ENCODE measurements around the gene CELSR3.
A peak's percentile ranks its signal among the peaks of the same experiment; 100 is the strongest.

CELSR3 gene, protein sequence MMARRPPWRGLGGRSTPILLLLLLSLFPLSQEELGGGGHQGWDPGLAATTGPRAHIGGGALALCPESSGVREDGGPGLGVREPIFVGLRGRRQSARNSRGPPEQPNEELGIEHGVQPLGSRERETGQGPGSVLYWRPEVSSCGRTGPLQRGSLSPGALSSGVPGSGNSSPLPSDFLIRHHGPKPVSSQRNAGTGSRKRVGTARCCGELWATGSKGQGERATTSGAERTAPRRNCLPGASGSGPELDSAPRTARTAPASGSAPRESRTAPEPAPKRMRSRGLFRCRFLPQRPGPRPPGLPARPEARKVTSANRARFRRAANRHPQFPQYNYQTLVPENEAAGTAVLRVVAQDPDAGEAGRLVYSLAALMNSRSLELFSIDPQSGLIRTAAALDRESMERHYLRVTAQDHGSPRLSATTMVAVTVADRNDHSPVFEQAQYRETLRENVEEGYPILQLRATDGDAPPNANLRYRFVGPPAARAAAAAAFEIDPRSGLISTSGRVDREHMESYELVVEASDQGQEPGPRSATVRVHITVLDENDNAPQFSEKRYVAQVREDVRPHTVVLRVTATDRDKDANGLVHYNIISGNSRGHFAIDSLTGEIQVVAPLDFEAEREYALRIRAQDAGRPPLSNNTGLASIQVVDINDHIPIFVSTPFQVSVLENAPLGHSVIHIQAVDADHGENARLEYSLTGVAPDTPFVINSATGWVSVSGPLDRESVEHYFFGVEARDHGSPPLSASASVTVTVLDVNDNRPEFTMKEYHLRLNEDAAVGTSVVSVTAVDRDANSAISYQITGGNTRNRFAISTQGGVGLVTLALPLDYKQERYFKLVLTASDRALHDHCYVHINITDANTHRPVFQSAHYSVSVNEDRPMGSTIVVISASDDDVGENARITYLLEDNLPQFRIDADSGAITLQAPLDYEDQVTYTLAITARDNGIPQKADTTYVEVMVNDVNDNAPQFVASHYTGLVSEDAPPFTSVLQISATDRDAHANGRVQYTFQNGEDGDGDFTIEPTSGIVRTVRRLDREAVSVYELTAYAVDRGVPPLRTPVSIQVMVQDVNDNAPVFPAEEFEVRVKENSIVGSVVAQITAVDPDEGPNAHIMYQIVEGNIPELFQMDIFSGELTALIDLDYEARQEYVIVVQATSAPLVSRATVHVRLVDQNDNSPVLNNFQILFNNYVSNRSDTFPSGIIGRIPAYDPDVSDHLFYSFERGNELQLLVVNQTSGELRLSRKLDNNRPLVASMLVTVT (N-terminal part only)

GRCh38 chr3:48662753-48663488 lies at the start of gene CELSR3:
TSS of gene CELSR3 (minus strand) at chr3:48662886. CDS start at chr3:48662634, 252 bp downstream.
- DNase-seq = peak; percentile 29

DNA sequence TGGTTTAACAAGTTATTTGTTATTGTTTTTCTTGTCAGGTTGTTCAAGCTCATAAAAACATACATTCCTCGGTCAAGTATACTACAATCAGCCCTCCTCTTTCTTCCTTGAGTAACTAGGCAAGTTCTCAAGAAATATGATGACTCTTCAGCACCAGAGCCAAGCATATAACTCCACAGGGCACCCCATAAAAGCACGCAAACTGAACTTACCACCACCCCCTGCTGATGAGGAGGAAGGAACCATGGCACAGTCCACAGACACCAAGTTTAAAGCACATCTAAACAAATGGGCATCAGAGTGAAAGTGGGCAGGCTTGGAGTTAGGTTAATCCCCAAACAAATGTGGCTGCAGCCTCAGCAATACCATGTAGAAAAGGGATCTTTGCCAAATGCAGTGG lies 49.0 kb upstream of the CELSR3 start:
- no peak for DNase-seq

- no peak for DNase-seq
Observed at GRCh38 chr3:48709051-48709461, 46.4 kb upstream of the CELSR3 start.

DNA sequence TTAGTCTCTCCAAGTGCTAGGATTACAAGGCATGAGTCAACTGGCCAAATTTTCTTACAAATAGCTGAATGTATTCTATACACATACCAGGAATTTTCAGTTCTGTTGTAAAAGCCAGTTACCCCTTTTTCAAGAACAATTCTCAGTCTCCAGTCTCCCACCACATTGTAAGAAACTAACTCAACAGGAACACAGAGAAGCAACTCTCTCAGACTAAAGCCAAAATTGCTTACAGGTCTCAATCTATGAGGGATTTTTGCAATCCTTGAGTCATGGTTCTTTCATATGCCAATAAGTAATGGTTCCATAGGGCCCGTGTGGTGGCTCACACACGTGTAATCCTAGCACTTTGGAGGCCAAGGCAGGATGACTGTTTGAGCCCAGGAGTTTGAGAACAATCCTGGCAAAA lies 45.8 kb upstream of the CELSR3 start:
- no peak for DNase-seq

GRCh38 chr3:48707157-48707556 lies 44.5 kb upstream of the CELSR3 start:
- no peak for DNase-seq

DNA sequence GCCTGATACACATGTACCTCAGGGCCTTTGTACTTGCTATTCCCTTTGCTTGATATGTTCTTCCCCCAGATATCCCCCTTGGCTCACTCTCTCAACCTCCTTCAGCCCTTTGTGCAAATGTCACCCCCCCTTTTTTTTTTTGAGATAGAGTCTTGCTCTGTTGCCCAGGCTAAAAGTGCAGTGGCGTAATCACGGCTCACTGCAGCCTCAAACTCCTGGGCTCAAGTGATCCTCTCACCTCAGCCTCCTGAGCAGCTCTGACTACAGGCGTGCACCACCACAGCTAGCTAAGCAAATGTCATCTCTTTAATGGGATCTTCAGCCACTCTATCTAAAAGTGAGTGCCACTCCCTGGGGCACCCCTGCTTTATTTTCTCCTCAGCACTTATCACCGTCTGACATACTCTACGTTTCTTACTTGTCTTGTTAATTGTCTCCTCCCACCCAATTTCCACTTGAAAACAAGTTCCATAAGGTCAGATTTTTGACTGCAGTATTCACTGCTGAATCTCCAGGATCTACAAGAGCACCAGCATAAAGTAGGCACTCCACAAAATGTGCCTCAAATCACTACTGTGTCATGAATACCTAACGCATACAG lies 39.7 kb upstream of the CELSR3 start:
- DNase-seq = no peak

GRCh38 chr3:48700731-48701405 lies 38.2 kb upstream of the CELSR3 start:
- DNase-seq = no peak

- no peak for DNase-seq
Observed at GRCh38 chr3:48698891-48699290, 36.2 kb upstream of the CELSR3 start.

DNA sequence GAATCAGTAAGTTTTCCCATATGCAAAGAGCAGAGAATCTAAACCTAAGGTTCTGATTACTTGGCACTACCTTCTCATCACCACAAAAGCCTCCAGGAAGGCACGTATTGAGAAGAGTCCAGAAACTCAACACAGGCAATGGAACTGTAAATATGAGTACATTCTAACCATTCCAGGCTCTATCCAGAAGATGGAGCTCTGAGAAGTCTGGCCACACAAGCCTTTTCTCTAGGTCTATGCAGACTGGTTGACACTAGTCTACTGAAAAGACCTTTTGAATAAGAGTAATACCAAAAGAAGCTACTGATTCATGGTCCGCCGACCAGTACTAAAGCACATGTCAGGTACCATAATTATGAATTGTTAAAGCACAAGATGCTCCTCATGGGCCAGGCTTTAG lies 35.3 kb upstream of the CELSR3 start:
- no peak for DNase-seq

DNA sequence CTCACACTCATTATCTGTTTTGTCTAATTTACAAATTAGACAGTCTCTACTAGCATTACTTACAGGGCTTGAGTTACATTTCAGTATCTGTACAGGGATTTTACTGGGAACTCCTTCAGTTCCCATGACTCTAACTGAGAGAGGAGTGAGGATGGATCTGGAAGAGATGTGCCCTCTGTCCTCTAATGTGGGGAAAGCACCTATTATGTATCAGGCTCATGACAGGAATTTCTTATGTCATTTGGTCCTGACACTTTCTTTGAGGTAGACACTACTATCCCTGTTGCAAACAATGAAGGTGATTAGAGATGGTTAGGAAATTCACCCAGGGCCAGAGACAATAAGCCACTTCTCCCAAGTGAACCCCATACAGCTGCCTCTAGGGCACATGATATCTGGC lies 33.9 kb upstream of the CELSR3 start:
- DNase-seq = no peak

GRCh38 chr3:48696156-48696555 lies 33.5 kb upstream of the CELSR3 start:
- DNase-seq = no peak

DNA sequence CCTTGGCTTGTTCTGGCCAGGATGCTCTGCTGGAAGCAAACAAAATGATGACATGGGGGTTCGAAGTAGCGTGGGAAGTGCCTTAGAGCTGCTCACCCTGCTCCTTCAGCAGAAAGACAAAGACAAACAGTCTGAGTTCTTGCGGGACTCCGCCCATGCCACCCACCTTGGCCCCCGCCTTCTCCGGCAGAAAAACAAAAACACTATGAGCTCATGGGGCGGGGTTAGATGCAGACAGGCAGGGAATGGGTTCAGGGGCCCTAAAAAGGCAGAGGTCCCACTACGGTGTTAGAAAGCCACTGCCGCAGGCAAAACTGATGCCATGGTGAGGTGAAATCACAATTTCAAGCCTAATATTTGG lies 32.7 kb upstream of the CELSR3 start:
- DNase-seq = no peak

- no peak for DNase-seq
Observed at GRCh38 chr3:48694610-48695392, 32.1 kb upstream of the CELSR3 start.

GRCh38 chr3:48693826-48694225 lies 31.1 kb upstream of the CELSR3 start:
- no peak for DNase-seq

GRCh38 chr3:48692551-48692950 lies 29.9 kb upstream of the CELSR3 start:
- DNase-seq = no peak

DNA sequence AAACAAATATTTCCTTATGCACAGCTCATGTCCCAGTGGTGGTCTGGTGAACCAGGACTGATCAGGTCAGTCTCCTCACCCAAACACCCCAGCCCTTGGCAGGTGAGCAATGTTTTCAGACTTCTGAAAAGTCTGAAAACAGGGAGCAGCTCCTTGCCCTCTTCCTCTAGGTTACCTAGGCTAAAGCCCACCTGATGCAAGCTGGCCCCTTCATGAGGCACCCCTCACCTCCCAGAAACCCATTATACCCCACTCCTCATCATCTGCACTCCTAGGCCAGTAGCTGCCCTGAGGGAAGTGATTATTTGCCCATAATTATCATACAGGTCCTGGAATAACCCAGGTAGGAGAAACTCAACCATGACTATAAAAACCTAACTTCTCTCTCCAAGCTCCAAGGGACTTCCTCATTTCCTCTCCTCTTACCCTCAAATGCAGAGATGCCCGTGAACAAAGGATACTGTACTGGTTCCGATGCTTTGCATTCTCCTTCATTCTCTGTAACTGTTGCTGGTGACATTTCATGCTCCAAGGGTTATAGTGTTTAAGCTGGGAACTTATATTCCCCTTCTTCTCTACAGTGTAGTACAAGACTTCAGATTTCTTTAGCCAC lies 28.3 kb upstream of the CELSR3 start:
- no peak for DNase-seq

GRCh38 chr3:48689384-48689783 lies 26.7 kb upstream of the CELSR3 start:
- DNase-seq = no peak

DNA sequence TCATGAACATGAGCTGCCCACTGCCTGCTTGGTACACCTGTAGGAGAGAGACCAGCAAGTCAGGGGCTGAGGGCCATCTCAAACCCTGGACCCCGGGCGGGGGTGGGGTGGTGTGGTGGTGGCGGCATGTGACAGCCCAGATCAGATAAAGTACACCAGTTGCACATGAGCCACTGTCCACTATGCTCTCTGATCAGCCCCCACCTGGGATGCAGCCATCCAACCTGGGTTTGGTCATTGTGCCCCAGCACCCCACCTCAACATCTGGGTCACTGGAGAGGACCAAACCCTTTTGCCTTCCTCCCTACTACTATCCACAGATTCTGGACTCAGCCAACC lies 26.0 kb upstream of the CELSR3 start:
- DNase-seq = no peak

DNA sequence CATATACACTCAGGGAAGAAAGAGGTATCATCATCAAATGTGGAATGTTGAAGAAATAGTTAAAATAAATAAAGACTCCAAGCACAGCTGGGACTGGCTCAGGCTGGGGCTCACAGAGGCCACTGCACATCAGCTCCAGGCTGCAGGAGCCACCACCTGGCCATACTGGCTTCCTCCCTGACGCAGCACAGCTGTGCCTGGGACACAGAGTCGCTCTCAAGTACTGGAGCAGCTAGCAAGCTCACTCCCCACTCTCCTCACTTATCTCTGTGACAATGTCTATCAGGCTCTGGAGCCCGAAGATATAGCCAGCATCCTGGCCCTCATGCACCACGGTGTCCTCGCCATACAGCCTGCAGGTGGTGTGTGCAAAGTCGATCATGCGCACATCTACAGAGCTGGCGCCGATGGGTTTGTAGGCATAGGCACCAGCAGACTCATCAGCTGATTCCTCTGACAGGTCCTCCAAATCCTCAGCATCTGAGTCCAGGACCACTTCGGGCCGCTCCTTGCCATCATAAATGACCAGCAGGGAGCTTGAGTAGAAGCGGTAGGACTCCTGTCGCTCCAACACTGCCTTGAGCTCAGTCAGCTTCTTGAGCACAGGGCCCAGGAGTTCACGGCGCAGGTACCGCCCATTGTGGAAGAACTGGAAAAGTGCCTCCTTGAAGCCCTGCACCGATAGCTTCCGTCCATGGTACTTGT lies 25.5 kb upstream of the CELSR3 start:
- DNase-seq = no peak

DNA sequence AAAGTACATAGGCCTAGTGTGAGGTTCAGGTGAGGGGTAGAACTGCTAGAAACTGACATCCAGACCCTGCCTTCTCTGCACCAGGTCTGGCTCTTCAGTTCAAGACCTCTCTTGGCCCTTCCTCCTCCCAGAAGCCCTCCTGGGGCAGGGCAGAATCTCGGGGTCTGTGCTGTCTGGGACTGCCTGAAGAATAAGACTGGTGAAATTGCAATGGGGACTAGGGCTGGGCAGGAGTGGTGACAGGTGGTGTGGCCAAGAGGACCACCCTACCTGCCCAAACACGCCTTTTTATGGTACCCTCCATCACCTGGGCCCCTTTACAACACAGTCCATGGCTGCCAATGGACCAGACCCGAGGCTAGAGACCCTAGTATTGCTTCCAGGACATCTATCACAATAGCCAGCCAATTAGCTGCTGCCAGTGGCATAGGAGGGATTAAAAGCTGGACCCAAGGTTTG lies 24.6 kb upstream of the CELSR3 start:
- DNase-seq = no peak

All from NCI-H1048 (cell line).